Stimulated activated CD8-positive, alpha-beta memory T cell treated with anti-CD3 and anti-CD28 coated beads, Interleukin-12 subunit alpha, Interleukin-12 subunit beta, amount 100 ng/mL, for 1 hour (primary cell): ENCODE data around the gene STAG3.
"Not testable (repeated sequence)": the region's sequence is repeated elsewhere in the genome, so short reads cannot be mapped to it uniquely, and the experiment has no call there.

ENCODE experiments used
- DNase-seq: peaks from one replicate; pipeline ENCODE4 v3.0.0-alpha.2; 2020; ENCODE audit warnings: low read depth

STAG3 gene

GRCh38 chr7:100177045-100178001, at the start of gene STAG3, which contains the start of gene GPC2:
STAG3 (plus strand) TSS chr7:100177918; CDS start chr7:100180557, 2,639 bp downstream.
GPC2 (minus strand) TSS chr7:100177381; CDS start chr7:100177199, 182 bp downstream.
- DNase-seq: peak; percentile 91

GRCh38 chr7:100128637-100128963, 49.1 kb upstream of the STAG3 start:
- DNase-seq: no peak

GRCh38 chr7:100130220-100130607, 47.5 kb upstream of the STAG3 start:
- not testable (repeated sequence) for DNase-seq

GRCh38 chr7:100130608-100131453, 46.9 kb upstream of the STAG3 start:
- DNase-seq: peak; percentile 74

GRCh38 chr7:100132126-100132525, 45.6 kb upstream of the STAG3 start:
- DNase-seq: no peak

GRCh38 chr7:100132697-100133151, 45.0 kb upstream of the STAG3 start:
- DNase-seq: peak; percentile 44

- DNase-seq: no peak
Measured at GRCh38 chr7:100137851-100138760, 39.6 kb upstream of the STAG3 start.

GRCh38 chr7:100141555-100141949, 36.2 kb upstream of the STAG3 start:
- no peak for DNase-seq

GRCh38 chr7:100142461-100142860, 35.3 kb upstream of the STAG3 start:
- no peak for DNase-seq

- DNase-seq: not testable (repeated sequence)
Measured at GRCh38 chr7:100146350-100146749, 31.4 kb upstream of the STAG3 start.

- no peak for DNase-seq
Measured at GRCh38 chr7:100147278-100147677, 30.4 kb upstream of the STAG3 start.

GRCh38 chr7:100148225-100148558, 29.5 kb upstream of the STAG3 start:
- DNase-seq: no peak

GRCh38 chr7:100148559-100149328, 29.0 kb upstream of the STAG3 start, which contains the start of gene LAMTOR4:
LAMTOR4 (plus strand) TSS chr7:100148918; CDS start chr7:100148973, 55 bp downstream.
- peak; percentile 96 for DNase-seq

GRCh38 chr7:100152404-100152803, 25.3 kb upstream of the STAG3 start:
- no peak for DNase-seq

- no peak for DNase-seq
Measured at GRCh38 chr7:100152937-100153666, 24.6 kb upstream of the STAG3 start.

GRCh38 chr7:100153708-100154535, 23.8 kb upstream of the STAG3 start:
- no peak for DNase-seq

- DNase-seq: no peak
Measured at GRCh38 chr7:100154651-100155491, 22.8 kb upstream of the STAG3 start.
